Neural cell (in vitro differentiated cells): ENCODE data around the gene MINDY3. TPM values are rescaled to one million over a fixed set of nuclear protein-coding genes. Genes with fewer than 3 reads are reported as not detected.

ENCODE experiments used
- H2AFZ ChIP-seq: fragments of 200-600, 300-800 bp; sonication (generic), shearing (Covaris generic); 2 replicates; pipeline ENCODE4 v1.6.0; 2014; ENCODE audit warnings: low read depth, mild to moderate bottlenecking, antibody characterized with exemption, low read length, moderate library complexity
- H3F3A ChIP-seq: fragments of 200-600 bp; shearing (Covaris generic); 2 replicates; pipeline ENCODE4 v1.6.1; 2016; ENCODE audit warnings: mild to moderate bottlenecking, moderate library complexity, mixed read lengths, antibody characterized with exemption, low read length; ENCODE audit not compliant: insufficient read depth, poor library complexity, severe bottlenecking
- H3K27ac ChIP-seq: fragments of 200-600, 300-800 bp; sonication (generic), shearing (Covaris generic); 2 replicates; pipeline ENCODE4 v1.5.1; 2014; ENCODE audit warnings: mild to moderate bottlenecking, low read length, moderate library complexity
- H3K27me3 ChIP-seq: fragments of 300-800, 200-600 bp; sonication (generic), shearing (Covaris generic); 2 replicates; pipeline ENCODE4 v1.6.0; 2014; ENCODE audit warnings: mild to moderate bottlenecking, low read depth, low read length, moderate library complexity; ENCODE audit not compliant: insufficient read depth
- H3K36me3 ChIP-seq: fragments of 300-800, 200-600 bp; sonication (generic), shearing (Covaris generic); 2 replicates; pipeline ENCODE4 v1.5.1; 2014; ENCODE audit warnings: mild to moderate bottlenecking, antibody characterized with exemption, low read length, moderate library complexity; ENCODE audit not compliant: insufficient read depth
- H3K4me2 ChIP-seq: fragments of 300-800, 200-600 bp; sonication (generic), shearing (Covaris generic); 2 replicates; pipeline ENCODE4 v1.6.0; 2014; ENCODE audit warnings: mild to moderate bottlenecking, low read length
- H3K4me3 ChIP-seq: fragments of 300-800, 200-600 bp; sonication (generic), shearing (Covaris generic); 2 replicates; pipeline ENCODE4 v1.5.1; 2014; ENCODE audit warnings: mild to moderate bottlenecking, low read length, moderate library complexity
- H3K79me2 ChIP-seq: fragments of 200-600 bp; shearing (Covaris generic); replicated peaks from 2 replicates; pipeline ENCODE4 v1.6.0; 2014; ENCODE audit warnings: mild to moderate bottlenecking, low read length, moderate library complexity; ENCODE audit not compliant: insufficient read depth
- H3K9ac ChIP-seq: fragments of 300-800, 200-600 bp; sonication (generic), shearing (Covaris generic); 2 replicates; pipeline ENCODE4 v1.6.1; 2016; ENCODE audit warnings: mild to moderate bottlenecking, low read length, mixed read lengths
- H3K9me2 ChIP-seq: fragments of 200-600 bp; shearing (Covaris generic); 2 replicates; pipeline ENCODE4 v1.6.1; 2016; ENCODE audit warnings: mild to moderate bottlenecking, low read length, mixed read lengths; ENCODE audit not compliant: insufficient read depth
- H3K9me3 ChIP-seq: fragments of 200-600, 300-800 bp; sonication (generic), shearing (Covaris generic); 2 replicates; pipeline ENCODE4 v1.6.1; 2016; ENCODE audit warnings: mild to moderate bottlenecking, mixed run types, low read length, moderate library complexity, mixed read lengths
- H4K20me1 ChIP-seq: fragments of 200-600 bp; shearing (Covaris generic); 2 replicates; pipeline ENCODE4 v1.6.1; 2016; ENCODE audit warnings: mild to moderate bottlenecking, mixed run types; ENCODE audit not compliant: insufficient read depth
- EP300 ChIP-seq: fragments of 450-650 bp; conservative IDR thresholded peaks from 2 replicates; pipeline ENCODE4 v1.6.1; 2014; ENCODE audit warnings: antibody characterized with exemption, mild to moderate bottlenecking, moderate library complexity; ENCODE audit not compliant: poor library complexity, severe bottlenecking
- EZH2 ChIP-seq: fragments of 200-600, 300-800 bp; shearing (Covaris generic), sonication (generic); IDR thresholded peaks from 2 replicates; pipeline ENCODE4 v1.6.1; 2014; ENCODE audit warnings: antibody characterized with exemption, low read length, borderline replicate concordance, mild to moderate bottlenecking; ENCODE audit not compliant: insufficient read depth, poor library complexity, severe bottlenecking
- MXI1 ChIP-seq: fragments of 450-650 bp; conservative IDR thresholded peaks from 2 replicates; pipeline ENCODE4 v1.6.1; 2014; ENCODE audit warnings: antibody characterized with exemption, mild to moderate bottlenecking; ENCODE audit not compliant: poor library complexity, severe bottlenecking
- POLR2AphosphoS5 ChIP-seq: IDR thresholded peaks from 2 replicates; pipeline ENCODE4 v1.6.1; 2012
- RAD21 ChIP-seq: fragments of 450-650 bp; conservative IDR thresholded peaks from 2 replicates; pipeline ENCODE4 v1.6.1; 2014; ENCODE audit warnings: antibody characterized with exemption, mild to moderate bottlenecking, moderate library complexity
- SMC3 ChIP-seq: fragments of 450-650 bp; conservative IDR thresholded peaks from 2 replicates; pipeline ENCODE4 v1.6.1; 2014; ENCODE audit warnings: antibody characterized with exemption, mild to moderate bottlenecking, moderate library complexity; ENCODE audit not compliant: poor library complexity
- TAF1 ChIP-seq: IDR thresholded peaks from 2 replicates; pipeline ENCODE4 v1.6.1; 2012; ENCODE audit warnings: low read depth
- polyA plus RNA-seq: library from polyadenylated mRNA; depleted of rRNA; stranded (reverse); fragments of >200 nt; gene quantifications from 2 replicates; pipeline ENCODE4 v1.2.3, GENCODE V29; 2014
- TF ChIP-seq, protein P1 (sequence below): fragments of 450-650 bp; IDR thresholded peaks from 2 replicates; pipeline ENCODE4 v1.5.1; 2014; ENCODE audit warnings: antibody characterized with exemption, mild to moderate bottlenecking, moderate library complexity; ENCODE audit not compliant: poor library complexity, severe bottlenecking
- TF ChIP-seq, protein P2 (sequence below): IDR thresholded peaks from 2 replicates; pipeline ENCODE4 v1.6.1; 2012; ENCODE audit warnings: borderline replicate concordance

Gene MINDY3
- polyA plus RNA-seq, 1 donor from 2014 or later, result 56.5 TPM

DNA sequence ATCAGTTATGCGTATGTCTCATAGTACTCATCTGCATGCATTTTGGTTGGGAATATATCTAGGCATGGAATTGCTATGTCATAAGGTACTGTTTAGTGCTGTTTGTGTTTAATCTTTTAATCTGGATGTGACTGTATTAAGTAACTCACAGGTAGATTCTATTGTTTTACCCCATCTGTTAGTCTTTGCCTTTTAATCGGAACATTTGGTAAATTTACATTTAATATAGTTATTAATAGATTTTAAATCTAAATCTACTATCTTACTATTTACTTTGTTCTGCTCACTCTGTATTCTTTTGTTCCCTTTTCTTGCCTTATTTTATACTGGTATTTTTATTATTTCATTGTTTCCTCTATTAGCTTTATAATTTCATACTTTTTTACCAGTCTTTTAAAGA, 130.0 kb downstream of the MINDY3 start:
- Histone ChIP-seq H3K9me2 (no peaks in the 10 kb centered on the region), H4K20me1 (no peaks in the 10 kb centered on the region)

DNA sequence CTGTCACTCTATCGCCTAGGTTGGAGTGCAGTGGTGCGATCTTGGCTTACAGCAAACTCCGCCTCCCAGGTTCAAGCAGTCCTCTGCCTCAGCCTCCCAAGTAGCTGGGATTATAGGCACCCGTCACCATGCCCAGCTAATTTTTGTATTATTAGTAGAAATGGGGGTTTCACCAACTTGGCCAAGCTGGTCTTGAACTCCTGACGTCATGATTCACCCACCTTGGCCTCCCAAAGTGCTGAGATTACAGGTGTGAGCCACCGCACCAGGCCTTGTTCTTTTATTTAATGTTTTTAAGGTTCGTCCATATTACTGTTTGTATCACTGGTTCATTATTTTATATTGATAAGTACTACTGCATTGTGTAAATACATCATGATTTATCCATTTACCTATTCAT, 130.4 kb downstream of the MINDY3 start:
- Histone ChIP-seq H3K9me3 (no peaks in the 10 kb centered on the region), H4K20me1 (no peaks in the 10 kb centered on the region), H3K4me3 (no peak overlapping the region), H3K36me3 (no peaks in the 10 kb centered on the region), H3K27ac (no peak overlapping the region), H3K9ac (no peak overlapping the region), H3K79me2 (no peaks in the 10 kb centered on the region), H3K4me2 (no peak overlapping the region), H3K9me2 (no peaks in the 10 kb centered on the region), H3F3A (no peaks in the 10 kb centered on the region), H2AFZ (no peak overlapping the region), H3K27me3 (no peaks in the 10 kb centered on the region)
- TF ChIP-seq, protein P1, sequence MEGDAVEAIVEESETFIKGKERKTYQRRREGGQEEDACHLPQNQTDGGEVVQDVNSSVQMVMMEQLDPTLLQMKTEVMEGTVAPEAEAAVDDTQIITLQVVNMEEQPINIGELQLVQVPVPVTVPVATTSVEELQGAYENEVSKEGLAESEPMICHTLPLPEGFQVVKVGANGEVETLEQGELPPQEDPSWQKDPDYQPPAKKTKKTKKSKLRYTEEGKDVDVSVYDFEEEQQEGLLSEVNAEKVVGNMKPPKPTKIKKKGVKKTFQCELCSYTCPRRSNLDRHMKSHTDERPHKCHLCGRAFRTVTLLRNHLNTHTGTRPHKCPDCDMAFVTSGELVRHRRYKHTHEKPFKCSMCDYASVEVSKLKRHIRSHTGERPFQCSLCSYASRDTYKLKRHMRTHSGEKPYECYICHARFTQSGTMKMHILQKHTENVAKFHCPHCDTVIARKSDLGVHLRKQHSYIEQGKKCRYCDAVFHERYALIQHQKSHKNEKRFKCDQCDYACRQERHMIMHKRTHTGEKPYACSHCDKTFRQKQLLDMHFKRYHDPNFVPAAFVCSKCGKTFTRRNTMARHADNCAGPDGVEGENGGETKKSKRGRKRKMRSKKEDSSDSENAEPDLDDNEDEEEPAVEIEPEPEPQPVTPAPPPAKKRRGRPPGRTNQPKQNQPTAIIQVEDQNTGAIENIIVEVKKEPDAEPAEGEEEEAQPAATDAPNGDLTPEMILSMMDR, result no peak
- no peak for TF ChIP-seq TAF1
- TF ChIP-seq, protein P2, sequence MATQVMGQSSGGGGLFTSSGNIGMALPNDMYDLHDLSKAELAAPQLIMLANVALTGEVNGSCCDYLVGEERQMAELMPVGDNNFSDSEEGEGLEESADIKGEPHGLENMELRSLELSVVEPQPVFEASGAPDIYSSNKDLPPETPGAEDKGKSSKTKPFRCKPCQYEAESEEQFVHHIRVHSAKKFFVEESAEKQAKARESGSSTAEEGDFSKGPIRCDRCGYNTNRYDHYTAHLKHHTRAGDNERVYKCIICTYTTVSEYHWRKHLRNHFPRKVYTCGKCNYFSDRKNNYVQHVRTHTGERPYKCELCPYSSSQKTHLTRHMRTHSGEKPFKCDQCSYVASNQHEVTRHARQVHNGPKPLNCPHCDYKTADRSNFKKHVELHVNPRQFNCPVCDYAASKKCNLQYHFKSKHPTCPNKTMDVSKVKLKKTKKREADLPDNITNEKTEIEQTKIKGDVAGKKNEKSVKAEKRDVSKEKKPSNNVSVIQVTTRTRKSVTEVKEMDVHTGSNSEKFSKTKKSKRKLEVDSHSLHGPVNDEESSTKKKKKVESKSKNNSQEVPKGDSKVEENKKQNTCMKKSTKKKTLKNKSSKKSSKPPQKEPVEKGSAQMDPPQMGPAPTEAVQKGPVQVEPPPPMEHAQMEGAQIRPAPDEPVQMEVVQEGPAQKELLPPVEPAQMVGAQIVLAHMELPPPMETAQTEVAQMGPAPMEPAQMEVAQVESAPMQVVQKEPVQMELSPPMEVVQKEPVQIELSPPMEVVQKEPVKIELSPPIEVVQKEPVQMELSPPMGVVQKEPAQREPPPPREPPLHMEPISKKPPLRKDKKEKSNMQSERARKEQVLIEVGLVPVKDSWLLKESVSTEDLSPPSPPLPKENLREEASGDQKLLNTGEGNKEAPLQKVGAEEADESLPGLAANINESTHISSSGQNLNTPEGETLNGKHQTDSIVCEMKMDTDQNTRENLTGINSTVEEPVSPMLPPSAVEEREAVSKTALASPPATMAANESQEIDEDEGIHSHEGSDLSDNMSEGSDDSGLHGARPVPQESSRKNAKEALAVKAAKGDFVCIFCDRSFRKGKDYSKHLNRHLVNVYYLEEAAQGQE, result no peak
- no peak for TF ChIP-seq RAD21
- no peak for TF ChIP-seq POLR2AphosphoS5
- TF ChIP-seq EZH2, result no peak
- TF ChIP-seq EP300, result no peak
- TF ChIP-seq MXI1, result no peak
- TF ChIP-seq SMC3, result no peak

More for the DNA sequence above, 130.0 kb downstream of the MINDY3 start:
- Histone ChIP-seq H3K27me3 (no peaks in the 10 kb centered on the region), H3K4me2 (no peak overlapping the region), H3K9ac (no peak overlapping the region), H3F3A (no peaks in the 10 kb centered on the region), H2AFZ (no peak overlapping the region), H3K79me2 (no peaks in the 10 kb centered on the region), H3K4me3 (no peak overlapping the region), H3K9me3 (no peaks in the 10 kb centered on the region), H3K36me3 (no peaks in the 10 kb centered on the region), H3K27ac (no peak overlapping the region)
- TF ChIP-seq RAD21, result no peak
- TF ChIP-seq EP300, result no peak
- TF ChIP-seq MXI1, result no peak
- TF ChIP-seq POLR2AphosphoS5, result no peak
- no peak for TF ChIP-seq SMC3
- TF ChIP-seq, protein P2, result no peak
- TF ChIP-seq, protein P1, result no peak
- no peak for TF ChIP-seq TAF1
- TF ChIP-seq EZH2, result no peak
